CD4-positive, alpha-beta T cell (primary cell): ENCODE results near the gene GSK3A. TPM values are rescaled to one million over a fixed set of nuclear protein-coding genes. Genes with fewer than 3 reads are reported as not detected.

Experiments used
- ATAC-seq: fragments of 200-7000 bp; cut with Tn5 transposase; one replicate; pipeline ENCODE4 v1.10.0; 2022; ENCODE audit warnings: mild to moderate bottlenecking; ENCODE audit not compliant: poor library complexity
- CTCF ChIA-PET: fragments of 350-600 bp; sonication (Branson Sonifier 250); formaldehyde crosslinking; loops from one replicate; lab custom pipeline; 2021; ENCODE audit warnings: antibody characterized with exemption, inconsistent platforms; lab: Charles Lee
- POLR2A ChIA-PET: fragments of 350-600 bp; sonication (Branson Sonifier 250); formaldehyde crosslinking; loops from one replicate; lab custom pipeline; 2021; ENCODE audit warnings: antibody characterized with exemption, inconsistent platforms; lab: Charles Lee
- DNase-seq, 14 experiments: peaks; one replicate each; pipeline ENCODE4 v3.0.0-alpha.2; 2013 to 2020; ENCODE audit warnings: mixed read lengths in 2 of 14
- H3K27ac ChIP-seq, 2 donors: one replicate each; pipeline versions ENCODE4 v1.5.1 to v1.7.0; 2013; ENCODE audit warnings: low read length in 2 of 2, low read depth in 1 of 2, mild to moderate bottlenecking in 1 of 2
- H3K27me3 ChIP-seq, 2 experiments: 1 replicate in 1 of 2; 2 replicates in 1 of 2; pipeline versions ENCODE4 v1.6.1 to v1.7.0; 2013; ENCODE audit warnings: low read length in 2 of 2, control low read depth in 1 of 2, mild to moderate bottlenecking in 1 of 2, moderate library complexity in 1 of 2; ENCODE audit not compliant: insufficient read depth in 2 of 2, control insufficient read depth in 1 of 2
- H3K36me3 ChIP-seq: one replicate; pipeline ENCODE4 v1.6.1; 2013; ENCODE audit warnings: low read length, control low read depth; ENCODE audit not compliant: insufficient read depth
- H3K4me1 ChIP-seq: one replicate; pipeline ENCODE4 v1.6.1; 2013; ENCODE audit warnings: low read length, control low read depth; ENCODE audit not compliant: insufficient read depth
- H3K4me3 ChIP-seq: one replicate; pipeline ENCODE4 v1.5.1; 2013; ENCODE audit warnings: mild to moderate bottlenecking, low read length, moderate library complexity
- H3K9me3 ChIP-seq, 2 experiments: 1 replicate in 1 of 2; 2 replicates in 1 of 2; pipeline versions ENCODE4 v1.6.1 to v1.7.0; 2013; ENCODE audit warnings: low read length in 2 of 2, mild to moderate bottlenecking in 2 of 2, control low read depth in 1 of 2, moderate library complexity in 1 of 2; ENCODE audit not compliant: control insufficient read depth in 1 of 2, insufficient read depth in 1 of 2
- H3K27ac Mint-ChIP-seq: one replicate; pipeline ENCODE4 v1.8.0; 2020; ENCODE audit warnings: mixed read lengths
- H3K27me3 Mint-ChIP-seq: one replicate; pipeline ENCODE4 v1.8.0; 2021; ENCODE audit warnings: mixed read lengths
- H3K36me3 Mint-ChIP-seq: one replicate; pipeline ENCODE4 v1.8.0; 2021; ENCODE audit warnings: low read depth, mixed read lengths
- H3K4me1 Mint-ChIP-seq: one replicate; pipeline ENCODE4 v1.8.0; 2021; ENCODE audit warnings: low read depth, mixed read lengths
- H3K4me3 Mint-ChIP-seq: one replicate; pipeline ENCODE4 v1.8.0; 2020; ENCODE audit warnings: mild to moderate bottlenecking, mixed read lengths
- H3K9me3 Mint-ChIP-seq: one replicate; pipeline ENCODE4 v1.8.0; 2020; ENCODE audit warnings: mixed read lengths
- CTCF ChIP-seq: fragments of 200-600 bp; IDR thresholded peaks from one replicate; pipeline ENCODE4 v1.8.0; 2022; ENCODE audit warnings: antibody characterized with exemption, mild to moderate bottlenecking
- intact Hi-C, 2 experiments: fragments of 100-400 bp; cut with DNase I in 1 of 2; cut with micrococcal nuclease in 1 of 2; formaldehyde crosslinking; loops; one replicate each; pipeline versions ENCODE4 v1.15.1 to v1.9.0; 2023 to 2025; cut with DNase I, micrococcal nuclease
- total RNA-seq, 174 experiments: library from RNA in 2 of 174; stranded (reverse) in 2 of 174; gene quantifications; one replicate each; pipeline ENCODE4 v1.2.3 and lab custom pipeline; 2021 to 2026

GSK3A gene
- total RNA-seq, 2 experiments from 2014 or later: 13.6 to 13.9 TPM

GRCh38 chr19:42219812-42220750 lies 22.3 kb downstream of the GSK3A start, which contains the start of gene ZNF526:
ZNF526 (plus strand) TSS chr19:42220312; CDS start chr19:42224404, 4,092 bp downstream.
- peak within 1 kb of the TSS; percentile 70 to 78 for H3K27ac ChIP-seq
- Mint-ChIP-seq H3K4me1 (peaks cover 58% of the 10 kb centered on the region), H3K27me3 (no peaks in the 10 kb centered on the region), H3K4me3 (peak within 1 kb of the TSS; percentile 96), H3K9me3 (no peaks in the 10 kb centered on the region), H3K36me3 (peaks cover 46% of the 10 kb centered on the region), H3K27ac (peak within 1 kb of the TSS; percentile 93)
- peaks cover 64% of the 10 kb centered on the region for H3K4me1 ChIP-seq
- ATAC-seq (peak; percentile 80), DNase-seq (peak; percentile 93 to 99 (median 96))
- intact Hi-C loops: loop anchor here (1.0 to 5.0 kb wide), 2 partner anchors 22 to 43 kb away; partner anchors contain the start of gene GSK3A (in 2 of the 2)
- H3K27me3 ChIP-seq: no peaks in the 10 kb centered on the region
- ChIA-PET CTCF (interaction anchor here (0.9 to 1.9 kb wide), 5 partner anchors 20 to 35 kb away, joined by 3 to 6 read pairs (median 5); partner anchors contain the start of gene GSK3A), POLR2A (interaction anchor here (1.0 to 3.0 kb wide), 10 partner anchors 10 to 332 kb away, joined by 3 to 28 read pairs (median 4); partner anchors contain the start of genes ERF and GSK3A)
- H3K4me3 ChIP-seq: peak within 1 kb of the TSS; percentile 98
- peaks cover 0 to 4% of the 10 kb centered on the region in 2 experiments for H3K9me3 ChIP-seq
- TF ChIP-seq CTCF: no peak
- peaks cover 21% of the 10 kb centered on the region for H3K36me3 ChIP-seq

GRCh38 chr19:42217520-42218437 lies 24.6 kb downstream of the GSK3A start, which contains the start of gene DEDD2:
DEDD2 (minus strand) TSS chr19:42217677; CDS start chr19:42217007, 670 bp downstream.
- Mint-ChIP-seq H3K4me1 (peaks cover 78% of the 10 kb centered on the region), H3K4me3 (peak within 1 kb of the TSS; percentile 99), H3K36me3 (peaks cover 55% of the 10 kb centered on the region), H3K27ac (peak within 1 kb of the TSS; percentile 93), H3K9me3 (no peaks in the 10 kb centered on the region), H3K27me3 (no peaks in the 10 kb centered on the region)
- peak within 1 kb of the TSS; percentile 89 to 97 for H3K27ac ChIP-seq
- H3K4me1 ChIP-seq: peaks cover 80% of the 10 kb centered on the region
- peaks cover 0 to 4% of the 10 kb centered on the region in 2 experiments for H3K9me3 ChIP-seq
- intact Hi-C loops: loop anchor here (1.0 to 5.0 kb wide), 4 partner anchors 18 to 65 kb away; no protein-coding TSS in a partner anchor
- H3K36me3 ChIP-seq: peaks cover 30% of the 10 kb centered on the region
- ChIA-PET POLR2A (interaction anchor here (0.9 to 6.5 kb wide), 7 partner anchors 10 to 98 kb away, joined by 3 to 70 read pairs (median 8); partner anchors contain the start of genes GSK3A and PRR19), CTCF (interaction anchor here (1.0 to 1.5 kb wide), 2 partner anchors 25 to 27 kb away, joined by 3 read pairs; partner anchors contain the start of gene GSK3A)
- peak; percentile 99 to 100 (median 100) for DNase-seq
- no peaks in the 10 kb centered on the region for H3K27me3 ChIP-seq
- no peak for TF ChIP-seq CTCF
- peak; percentile 74 for ATAC-seq
- peak within 1 kb of the TSS; percentile 67 for H3K4me3 ChIP-seq
